ENCODE measurements around the gene C20orf96. TPM values are rescaled to one million over a fixed set of nuclear protein-coding genes. Genes with fewer than 3 reads are reported as not detected.
A peak's percentile ranks its signal among the peaks of the same experiment; 100 is the strongest.

Gene C20orf96
- total RNA-seq, 1 experiment from 2014 or later = 0.08 TPM

GRCh38 chr20:312067-312466 lies 21.5 kb upstream of the C20orf96 start:
- no peak for DNase-seq (ENCODE audit: low spot score)

- DNase-seq (ENCODE audit: low spot score) = no peak
Measured at GRCh38 chr20:311609-312008, 21.1 kb upstream of the C20orf96 start.

- DNase-seq (ENCODE audit: low spot score) = no peak
Measured at GRCh38 chr20:310645-311044, 20.1 kb upstream of the C20orf96 start.

- DNase-seq (ENCODE audit: low spot score) = no peak
Measured at GRCh38 chr20:309841-310644, 19.5 kb upstream of the C20orf96 start.

- no peak for DNase-seq (ENCODE audit: low spot score)
Measured at GRCh38 chr20:309306-309840, 18.8 kb upstream of the C20orf96 start.

GRCh38 chr20:308427-309038 lies 18.0 kb upstream of the C20orf96 start:
- no peak for DNase-seq (ENCODE audit: low spot score)

- DNase-seq (ENCODE audit: low spot score) = no peak
Measured at GRCh38 chr20:305745-306144, 15.2 kb upstream of the C20orf96 start.

- no peak for DNase-seq (ENCODE audit: low spot score)
Measured at GRCh38 chr20:301886-302848, 11.6 kb upstream of the C20orf96 start.

- no peak for DNase-seq (ENCODE audit: low spot score)
Measured at GRCh38 chr20:300345-300990, 9.9 kb upstream of the C20orf96 start.

- DNase-seq (ENCODE audit: low spot score) = no peak
Measured at GRCh38 chr20:298776-299391, 8.3 kb upstream of the C20orf96 start.

GRCh38 chr20:297925-298775 lies 7.6 kb upstream of the C20orf96 start:
- peak; percentile 74 for DNase-seq (ENCODE audit: low spot score)

GRCh38 chr20:297098-297924 lies 6.8 kb upstream of the C20orf96 start, which contains the start of gene ZCCHC3:
Gene ZCCHC3 (plus strand): TSS chr20:297570. CDS start chr20:297587, 17 bp downstream.
- DNase-seq (ENCODE audit: low spot score) = peak; percentile 86

- DNase-seq (ENCODE audit: low spot score) = no peak
Measured at GRCh38 chr20:295804-296203, 5.3 kb upstream of the C20orf96 start.

GRCh38 chr20:294602-295001 lies 4.1 kb upstream of the C20orf96 start:
- DNase-seq (ENCODE audit: low spot score) = no peak

GRCh38 chr20:289693-290083 lies 862 bp downstream of the C20orf96 start:
- peak; percentile 8 for DNase-seq (ENCODE audit: low spot score)

GRCh38 chr20:288956-289692 lies 1.4 kb downstream of the C20orf96 start:
- DNase-seq (ENCODE audit: low spot score) = peak; percentile 29

GRCh38 chr20:286508-286907 lies 4.0 kb downstream of the C20orf96 start:
- DNase-seq (ENCODE audit: low spot score) = no peak

GRCh38 chr20:284172-284571 lies 6.4 kb downstream of the C20orf96 start:
- DNase-seq (ENCODE audit: low spot score) = no peak

Measured in HT-29 (cell line).